NCI-H82 treated with DMSO at 0.1 percent for 48 hours (cell line): ENCODE results near the gene DIP2C.
"Not testable (repeated sequence)": the region's sequence is repeated elsewhere in the genome, so short reads cannot be mapped to it uniquely, and the experiment has no call there.

ENCODE experiments used
- DNase-seq: peaks from one replicate; lab custom pipeline; 2025; ENCODE audit not compliant: unreplicated experiment; lab: John Stamatoyannopoulos, UW

Gene DIP2C

GRCh38 chr10:472241-472910, 217.1 kb downstream of the DIP2C start:
- no peak for DNase-seq

- DNase-seq = no peak
Measured at GRCh38 chr10:470339-471003, 219.0 kb downstream of the DIP2C start.

GRCh38 chr10:469947-470338, 219.5 kb downstream of the DIP2C start:
- no peak for DNase-seq

GRCh38 chr10:459743-460142, 229.7 kb downstream of the DIP2C start:
- no peak for DNase-seq

GRCh38 chr10:458421-458851, 231.0 kb downstream of the DIP2C start:
- DNase-seq = no peak

GRCh38 chr10:456486-456885, 233.0 kb downstream of the DIP2C start:
- DNase-seq = no peak

- no peak for DNase-seq
Measured at GRCh38 chr10:454860-455259, 234.6 kb downstream of the DIP2C start.

GRCh38 chr10:453647-454046, 235.8 kb downstream of the DIP2C start:
- no peak for DNase-seq

- no peak for DNase-seq
Measured at GRCh38 chr10:452512-453426, 236.7 kb downstream of the DIP2C start.

- no peak for DNase-seq
Measured at GRCh38 chr10:451856-452255, 237.6 kb downstream of the DIP2C start.

GRCh38 chr10:451021-451471, 238.4 kb downstream of the DIP2C start:
- no peak for DNase-seq

- DNase-seq = no peak
Measured at GRCh38 chr10:450463-450862, 239.0 kb downstream of the DIP2C start.

GRCh38 chr10:449331-449730, 240.1 kb downstream of the DIP2C start:
- DNase-seq = not testable (repeated sequence)

- no peak for DNase-seq
Measured at GRCh38 chr10:443459-443858, 246.0 kb downstream of the DIP2C start.

GRCh38 chr10:442209-442608, 247.3 kb downstream of the DIP2C start:
- no peak for DNase-seq

GRCh38 chr10:441659-442058, 247.8 kb downstream of the DIP2C start:
- no peak for DNase-seq

- DNase-seq = no peak
Measured at GRCh38 chr10:440127-440526, 249.3 kb downstream of the DIP2C start.

GRCh38 chr10:437698-438490, 251.6 kb downstream of the DIP2C start:
- no peak for DNase-seq

GRCh38 chr10:436911-437665, 252.4 kb downstream of the DIP2C start:
- DNase-seq = no peak

- DNase-seq = no peak
Measured at GRCh38 chr10:436013-436697, 253.3 kb downstream of the DIP2C start.
